Testis (tissue), 2 donors: ENCODE measurements around the gene MTRF1L.

Experiments
- POLR2A ChIP-seq: fragments of 450-650 bp; IDR thresholded peaks from one replicate; pipeline ENCODE4 v1.6.1; 2017; ENCODE audit warnings: antibody characterized with exemption, mild to moderate bottlenecking, moderate library complexity
- TF ChIP-seq, protein P1 (sequence below), 3 experiments: fragments of 450-650 bp in 2 of 3; fragments of 200-600 bp in 1 of 3; sonication (generic) in 1 of 3; IDR thresholded peaks; one replicate each; pipeline ENCODE4 v1.5.1; 2016 to 2019; ENCODE audit warnings: antibody characterized with exemption in 3 of 3, mild to moderate bottlenecking in 2 of 3, moderate library complexity in 1 of 3

DNA sequence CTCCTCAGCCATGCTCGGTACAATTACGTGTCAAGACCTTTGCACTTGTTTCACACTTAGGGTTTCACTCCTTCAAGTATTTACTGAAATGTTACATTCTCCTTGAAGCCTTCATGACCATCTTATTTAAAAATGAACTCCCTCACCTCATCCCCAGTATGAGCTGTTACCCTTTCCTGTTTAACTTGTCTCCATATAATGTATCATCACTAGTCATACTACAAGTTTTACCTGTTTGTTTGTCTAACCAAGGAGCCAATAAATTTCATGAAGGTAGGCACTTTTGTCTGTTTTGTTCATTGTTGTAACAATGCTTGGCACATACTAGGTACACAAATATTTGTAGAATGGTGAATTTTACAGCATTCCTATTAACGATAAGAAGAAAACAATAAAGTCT is 46.1 kb upstream of the MTRF1L start:
- TF ChIP-seq, protein P1, sequence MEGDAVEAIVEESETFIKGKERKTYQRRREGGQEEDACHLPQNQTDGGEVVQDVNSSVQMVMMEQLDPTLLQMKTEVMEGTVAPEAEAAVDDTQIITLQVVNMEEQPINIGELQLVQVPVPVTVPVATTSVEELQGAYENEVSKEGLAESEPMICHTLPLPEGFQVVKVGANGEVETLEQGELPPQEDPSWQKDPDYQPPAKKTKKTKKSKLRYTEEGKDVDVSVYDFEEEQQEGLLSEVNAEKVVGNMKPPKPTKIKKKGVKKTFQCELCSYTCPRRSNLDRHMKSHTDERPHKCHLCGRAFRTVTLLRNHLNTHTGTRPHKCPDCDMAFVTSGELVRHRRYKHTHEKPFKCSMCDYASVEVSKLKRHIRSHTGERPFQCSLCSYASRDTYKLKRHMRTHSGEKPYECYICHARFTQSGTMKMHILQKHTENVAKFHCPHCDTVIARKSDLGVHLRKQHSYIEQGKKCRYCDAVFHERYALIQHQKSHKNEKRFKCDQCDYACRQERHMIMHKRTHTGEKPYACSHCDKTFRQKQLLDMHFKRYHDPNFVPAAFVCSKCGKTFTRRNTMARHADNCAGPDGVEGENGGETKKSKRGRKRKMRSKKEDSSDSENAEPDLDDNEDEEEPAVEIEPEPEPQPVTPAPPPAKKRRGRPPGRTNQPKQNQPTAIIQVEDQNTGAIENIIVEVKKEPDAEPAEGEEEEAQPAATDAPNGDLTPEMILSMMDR (IDR thresholded peaks at IDR 0.05), result no peak
- no peak for TF ChIP-seq POLR2A
